Measurements from ENCODE around the gene MAN2A2.

- TF ChIP-seq CTCF (IDR thresholded peaks at IDR 0.05): no peak
- no peak for TF ChIP-seq POLR2A (IDR thresholded peaks at IDR 0.05)
- no peak for TF ChIP-seq EP300 (IDR thresholded peaks at IDR 0.05)
Measured at GRCh38 chr15:90949979-90950675, 47.0 kb downstream of the MAN2A2 start.

Measured in stomach (tissue), 4 donors.